NCI-H748 treated with DMSO at 0.1 percent for 48 hours (cell line): Measurements from ENCODE around the gene RPLP2.

Experiments used
- DNase-seq: peaks from one replicate; lab custom pipeline; 2025; lab: John Stamatoyannopoulos, UW

RPLP2 gene

DNA sequence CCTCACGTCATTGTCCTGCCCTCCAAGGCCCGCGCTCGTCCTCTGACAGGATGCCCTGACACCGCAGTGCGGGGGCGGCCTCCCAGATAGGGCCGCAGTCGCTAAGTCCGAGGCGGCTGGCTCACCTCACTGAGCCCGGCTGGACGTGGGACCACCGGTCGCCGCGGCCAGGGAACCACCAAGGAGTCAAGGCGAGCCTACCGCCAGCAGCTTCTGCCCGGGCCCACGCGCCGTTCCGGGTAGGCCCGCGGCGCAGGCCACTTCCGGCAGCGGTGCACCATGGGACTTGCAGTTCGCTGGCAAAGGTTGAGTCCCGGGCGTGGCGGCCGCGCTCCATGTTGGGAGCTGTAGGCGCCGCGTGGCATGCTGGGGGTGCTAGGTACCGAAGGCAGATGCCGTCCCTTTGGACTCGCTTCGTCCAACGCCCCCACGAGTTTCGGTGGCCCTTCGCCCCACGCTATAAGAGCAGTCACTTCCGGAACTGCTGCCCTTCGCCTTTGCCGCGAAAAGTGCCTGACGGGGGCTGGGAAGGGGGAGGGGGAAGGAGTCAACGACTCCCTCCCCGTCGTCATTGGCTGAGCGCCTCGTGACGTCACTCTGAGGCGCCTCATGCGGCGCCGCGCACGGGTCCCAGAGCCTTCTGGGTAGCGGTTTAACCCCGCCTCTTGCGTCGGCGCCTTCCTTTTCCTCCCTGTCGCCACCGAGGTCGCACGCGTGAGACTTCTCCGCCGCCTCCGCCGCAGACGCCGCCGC is at the start of gene RPLP2:
Gene RPLP2, plus strand, starts transcription at position 681 of the 753 bp plus-strand sequence. CDS start 268 bp downstream, outside the sequence.
- peak; percentile 88 for DNase-seq

DNA sequence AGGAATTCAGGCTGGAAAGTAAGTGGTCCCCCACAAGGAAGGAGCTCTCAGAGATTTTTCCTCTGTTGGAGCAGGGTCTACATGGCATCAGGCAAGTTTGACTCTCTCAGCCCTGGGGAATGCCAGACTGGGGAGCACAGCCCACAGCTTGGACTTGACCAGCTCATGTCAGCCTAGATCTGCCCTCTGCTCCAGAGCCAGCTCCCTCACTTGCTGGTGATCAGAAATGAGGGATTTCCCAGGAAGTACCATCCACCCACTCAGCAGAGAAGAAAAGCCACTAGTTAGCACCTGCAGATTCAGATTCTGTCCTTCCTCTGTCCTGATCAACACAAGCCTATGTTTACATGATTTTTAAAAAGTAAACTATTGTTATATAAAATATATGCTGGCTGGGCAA is 49.5 kb upstream of the RPLP2 start:
- no peak for DNase-seq

DNA sequence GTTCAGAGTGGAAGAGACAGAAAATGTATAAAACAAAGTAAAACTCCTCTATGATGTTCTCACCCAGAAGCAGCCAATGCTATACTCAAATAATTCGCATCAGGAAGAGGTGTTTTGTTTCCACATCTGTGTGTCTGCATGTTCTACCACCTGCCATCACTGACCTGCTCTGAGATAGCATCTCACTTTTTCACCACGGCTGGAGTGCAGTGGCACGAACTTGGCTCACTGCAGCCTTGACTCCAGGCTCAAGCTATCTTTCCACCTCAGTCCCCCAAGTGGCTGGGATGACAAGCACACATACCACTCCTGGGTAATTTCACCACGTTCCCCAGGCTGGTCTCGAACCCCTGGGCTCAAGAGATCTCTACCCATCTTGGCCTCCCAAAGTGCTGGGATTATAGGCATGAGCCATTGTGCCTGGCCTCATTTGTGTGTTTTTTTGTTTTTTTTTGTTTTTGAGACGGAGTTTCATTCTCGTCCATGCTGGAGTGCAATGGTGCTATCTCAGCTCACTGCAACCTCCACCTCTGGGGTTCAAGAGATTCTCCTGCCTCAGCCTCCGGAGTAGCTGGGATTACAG is 48.1 kb upstream of the RPLP2 start:
- no peak for DNase-seq

GRCh38 chr11:762421-763072 is 47.2 kb upstream of the RPLP2 start:
- DNase-seq, result no peak

- DNase-seq, result peak; percentile 47
Observed at GRCh38 chr11:763073-763463, 46.7 kb upstream of the RPLP2 start.

DNA sequence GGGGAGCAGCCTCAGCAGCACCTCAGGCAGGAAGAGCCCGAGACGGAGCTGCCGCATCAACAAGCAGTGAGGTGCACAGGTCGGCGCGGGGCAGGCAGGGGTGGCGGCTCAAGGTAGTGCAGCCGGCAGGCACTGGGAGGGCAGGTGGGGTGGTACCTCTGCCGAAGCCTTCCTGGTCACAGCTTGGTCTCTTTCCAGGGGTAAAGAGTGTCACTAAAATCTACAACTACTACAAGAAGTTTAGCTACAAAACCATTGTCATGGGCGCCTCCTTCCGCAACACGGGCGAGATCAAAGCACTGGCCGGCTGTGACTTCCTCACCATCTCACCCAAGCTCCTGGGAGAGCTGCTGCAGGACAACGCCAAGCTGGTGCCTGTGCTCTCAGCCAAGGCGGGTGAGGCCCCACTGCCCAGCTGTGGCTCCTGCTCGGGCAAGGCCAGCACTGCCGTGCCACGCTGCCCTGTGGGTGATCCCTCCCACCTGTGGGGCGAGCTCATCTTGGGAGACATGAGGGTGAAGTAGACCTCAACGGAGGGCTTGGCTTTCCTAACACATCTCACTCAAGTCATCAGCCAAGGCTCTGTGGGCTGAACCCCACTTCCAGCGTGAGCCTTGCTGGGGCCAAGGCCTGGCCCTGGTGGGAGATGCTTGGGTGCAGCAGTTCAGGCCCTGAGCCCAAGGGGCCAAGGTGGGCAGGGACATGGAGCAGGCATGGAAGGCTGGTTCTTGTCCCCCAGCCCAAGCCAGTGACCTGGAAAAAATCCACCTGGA is 46.0 kb upstream of the RPLP2 start:
- DNase-seq, result no peak

GRCh38 chr11:764322-765024 is 45.3 kb upstream of the RPLP2 start:
- DNase-seq, result no peak

GRCh38 chr11:765025-765801 is 44.6 kb upstream of the RPLP2 start:
- DNase-seq, result peak; percentile 18

- no peak for DNase-seq
Observed at GRCh38 chr11:765802-766091, 44.0 kb upstream of the RPLP2 start.

DNA sequence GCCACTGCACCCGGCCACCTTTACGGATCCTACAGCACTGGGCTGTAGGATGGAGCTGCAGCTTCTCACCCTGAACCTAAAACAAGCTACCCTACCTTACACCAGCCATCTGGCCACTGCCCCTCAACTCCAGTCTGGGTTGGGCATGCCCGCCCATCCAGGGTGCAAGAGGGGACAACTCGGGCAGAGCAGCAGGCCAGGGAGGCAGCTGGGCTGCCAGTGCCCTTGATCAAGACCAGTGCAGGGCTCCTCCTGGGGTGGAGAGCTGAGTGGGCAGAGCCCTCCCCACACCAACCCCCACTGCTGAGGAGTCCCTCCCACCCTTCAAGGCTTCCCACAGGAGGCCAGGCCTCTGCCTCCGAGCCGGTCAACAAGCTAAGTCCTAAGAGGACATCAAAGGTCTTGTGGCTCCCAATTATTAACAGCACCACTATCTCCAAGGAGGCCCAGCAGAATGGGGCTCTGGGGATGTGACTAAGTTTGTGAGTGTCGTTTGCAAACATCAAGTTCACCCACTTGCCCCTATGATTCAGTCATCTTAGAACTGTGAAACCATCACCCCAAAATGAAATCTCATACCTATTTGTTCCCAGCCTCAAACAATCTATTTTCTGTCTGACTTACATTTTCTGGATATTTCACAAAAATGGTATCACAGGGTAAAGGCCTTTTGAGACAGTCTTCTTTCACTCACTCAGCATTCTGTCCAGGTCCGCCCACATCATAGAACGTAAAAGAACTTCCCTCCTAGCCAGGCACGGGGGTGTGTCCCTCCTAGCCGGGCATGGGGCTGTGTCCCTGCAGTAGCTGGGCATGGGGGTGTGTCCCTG is 43.4 kb upstream of the RPLP2 start:
- DNase-seq, result no peak

DNA sequence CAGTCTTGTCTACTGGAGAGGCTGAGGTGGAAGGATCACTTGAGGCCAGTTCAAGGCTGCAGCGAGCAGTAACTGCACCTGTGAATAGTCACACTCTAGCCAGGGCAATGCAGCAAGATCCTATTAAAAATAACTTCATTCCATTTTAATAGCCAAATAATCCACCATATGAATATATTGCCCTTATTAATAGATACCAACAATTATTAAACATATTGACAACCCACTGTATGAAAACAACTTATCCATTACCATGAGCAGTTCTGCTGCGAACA is 42.9 kb upstream of the RPLP2 start:
- no peak for DNase-seq

DNA sequence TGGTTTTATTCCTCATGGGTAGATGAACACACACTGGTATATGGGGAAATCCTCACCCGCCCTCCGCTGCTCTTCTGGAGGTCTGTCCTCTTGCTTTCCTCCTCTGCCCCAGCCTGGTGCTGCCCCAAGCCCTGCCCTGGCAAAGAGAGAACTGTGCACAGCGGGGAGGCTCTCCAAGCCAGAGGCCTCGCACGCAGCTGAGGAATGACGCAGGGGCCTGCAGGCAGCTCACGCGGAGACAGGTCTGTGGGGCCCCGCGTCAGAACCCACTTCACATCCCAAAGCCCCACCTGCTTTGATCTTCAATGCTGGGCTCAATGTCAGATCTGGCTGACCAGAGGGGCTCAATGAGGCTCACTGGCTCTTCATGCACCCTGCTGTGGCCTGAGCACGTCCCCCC is 42.5 kb upstream of the RPLP2 start:
- no peak for DNase-seq

DNA sequence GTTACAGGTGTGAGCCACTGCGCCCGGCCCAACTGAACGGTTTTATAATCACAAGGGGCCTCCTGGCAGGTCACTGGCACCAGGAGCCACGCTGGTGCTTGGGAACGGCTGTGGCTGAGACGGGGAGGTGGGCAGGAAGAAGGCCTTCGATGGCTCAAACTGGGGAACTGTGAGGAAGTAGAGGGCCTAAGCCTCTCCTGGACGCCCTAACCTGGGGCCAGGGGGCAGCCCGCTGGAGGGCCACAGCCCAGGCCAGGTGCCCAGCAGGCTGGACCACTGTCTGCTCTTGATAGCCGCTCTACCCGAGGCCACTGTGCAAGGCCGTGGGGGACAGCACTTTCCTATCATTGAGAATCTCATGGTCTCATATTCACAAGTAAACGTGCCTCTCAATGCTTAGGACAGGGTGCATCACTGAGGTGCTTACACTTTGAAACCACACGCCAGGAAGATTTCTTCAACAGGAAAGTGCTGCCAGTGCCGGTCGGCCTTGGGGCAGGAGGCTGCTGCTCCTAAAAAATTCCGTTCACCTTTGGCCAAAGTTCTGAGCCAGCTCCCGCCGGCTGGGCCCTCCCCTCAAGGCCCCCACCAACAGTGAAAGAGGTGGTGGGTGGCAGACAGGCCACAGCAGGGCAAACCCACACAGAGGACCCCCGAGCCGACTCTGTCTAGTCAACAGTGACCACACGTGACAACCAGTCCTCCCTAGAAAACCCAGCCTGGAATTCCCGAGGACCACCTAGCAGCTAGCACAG is 39.7 kb upstream of the RPLP2 start:
- no peak for DNase-seq

GRCh38 chr11:770642-771616 is 38.8 kb upstream of the RPLP2 start:
- no peak for DNase-seq

DNA sequence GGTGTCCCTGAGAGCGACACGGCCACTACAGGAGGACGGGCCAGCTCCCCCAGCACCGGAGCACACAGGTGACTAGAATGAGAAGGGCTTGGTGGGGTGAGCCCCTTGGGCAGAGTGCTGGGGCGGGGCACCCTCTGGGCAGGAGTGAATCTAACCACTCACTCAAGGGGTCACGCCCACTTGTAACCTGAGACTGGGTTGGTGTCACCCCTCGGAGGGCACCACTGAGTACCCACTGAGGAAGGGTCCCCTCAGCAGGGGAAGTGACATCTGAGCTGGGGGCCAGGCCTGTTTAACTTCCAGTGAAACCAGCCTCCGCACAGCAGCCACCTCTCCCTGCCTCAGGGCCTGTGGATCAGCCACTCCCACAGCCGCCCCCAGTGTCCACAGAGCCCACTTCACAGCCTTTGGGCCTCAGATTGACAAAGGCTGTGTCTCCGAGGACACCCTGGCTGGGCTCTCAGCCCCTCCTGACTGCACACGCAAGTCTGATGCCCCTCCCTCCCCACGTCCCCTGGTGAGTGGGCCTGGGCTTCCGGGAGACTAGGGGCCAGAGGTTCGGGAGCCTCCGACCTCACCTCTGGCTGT is 38.1 kb upstream of the RPLP2 start:
- DNase-seq, result no peak

DNA sequence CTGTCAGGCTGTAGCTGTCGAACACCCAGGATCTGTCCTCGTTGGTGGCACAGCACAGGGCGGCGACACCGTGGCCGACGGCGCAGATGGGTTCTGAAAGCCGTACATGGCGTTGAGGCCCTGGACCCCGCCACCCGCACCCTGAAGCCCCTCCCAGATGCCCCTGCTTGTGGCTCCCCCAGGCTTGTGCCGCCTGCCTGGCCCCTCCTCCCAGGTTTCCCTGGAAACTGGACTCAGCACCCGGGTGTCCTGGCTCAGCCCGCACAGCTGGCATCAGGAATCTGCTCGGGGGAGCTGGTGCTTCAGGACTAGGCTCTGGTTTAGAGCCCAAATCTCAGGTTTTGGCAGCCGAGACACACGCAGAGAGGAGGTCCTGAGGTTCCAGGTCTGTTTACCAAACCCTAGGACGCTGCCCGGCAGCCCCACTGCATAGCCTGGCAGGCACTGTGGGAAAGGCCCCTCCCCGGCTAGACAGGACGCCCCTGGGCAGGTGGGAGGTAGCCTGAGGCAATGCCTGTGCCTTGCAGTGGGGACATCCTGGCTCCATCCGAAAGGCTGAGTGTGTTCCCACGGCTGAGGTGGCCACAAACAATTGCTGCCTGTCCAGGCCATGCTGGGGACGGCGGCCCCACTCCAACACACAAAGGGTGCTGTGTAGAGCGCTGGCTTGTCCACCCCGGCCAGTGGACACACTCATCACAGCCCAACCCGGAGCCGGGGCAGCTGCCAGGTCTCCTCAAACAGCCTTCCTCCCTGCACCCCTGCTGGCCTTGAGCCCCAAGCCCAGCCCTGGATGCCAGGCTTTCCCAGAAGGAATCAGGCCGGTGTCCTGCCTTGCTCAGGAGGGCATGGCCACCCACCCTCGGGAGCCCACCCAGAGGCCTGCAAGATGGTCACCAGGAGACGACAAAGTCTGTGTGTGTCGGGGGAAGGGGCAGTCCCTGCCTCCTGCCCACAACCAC is 37.1 kb upstream of the RPLP2 start:
- no peak for DNase-seq

GRCh38 chr11:773425-773824 is 36.3 kb upstream of the RPLP2 start:
- no peak for DNase-seq
